T47D (cell line): Measurements from ENCODE around the gene KATNB1.

Source experiments
- DNase-seq, 2 experiments: peaks; one replicate each; pipeline versions ENCODE4 v3.0.0 to v3.0.0-alpha.2; 2011 to 2012; ENCODE audit warnings: low read depth in 1 of 2, low spot score in 1 of 2
- JUND ChIP-seq: IDR thresholded peaks from 2 replicates; pipeline ENCODE4 v1.6.1; 2012; ENCODE audit warnings: low read depth
- in situ Hi-C: cut with HindIII; loops from 2 replicates; pipeline ENCODE4 v1.10.0; 2016; ENCODE audit warnings: low sequenced_read_pairs, low pct_unique_long_range_greater_than_20kb

Gene KATNB1

GRCh38 chr16:57694725-57695679 is 40.6 kb upstream of the KATNB1 start, which contains the start of gene DRC7:
DRC7 (plus strand) TSS chr16:57694806; CDS start chr16:57697950, 3,144 bp downstream.
- in situ Hi-C loops = no loop called here
- no peak for TF ChIP-seq JUND
- DNase-seq = peak; percentile 65 to 66

- in situ Hi-C loops = no loop called here
- no peak for TF ChIP-seq JUND
- no peak for DNase-seq
Measured at GRCh38 chr16:57695680-57696069, 39.9 kb upstream of the KATNB1 start.

- TF ChIP-seq JUND = no peak
- no peak for DNase-seq
- in situ Hi-C loops = no loop called here
Measured at GRCh38 chr16:57696240-57696639, 39.3 kb upstream of the KATNB1 start.

GRCh38 chr16:57697896-57698537 is 37.6 kb upstream of the KATNB1 start:
- in situ Hi-C loops = no loop called here
- DNase-seq = no peak
- TF ChIP-seq JUND = no peak

GRCh38 chr16:57698812-57699405 is 36.7 kb upstream of the KATNB1 start:
- no peak for TF ChIP-seq JUND
- no peak for DNase-seq
- in situ Hi-C loops = no loop called here

- TF ChIP-seq JUND = no peak
- no peak for DNase-seq
- in situ Hi-C loops = no loop called here
Measured at GRCh38 chr16:57699481-57699880, 36.1 kb upstream of the KATNB1 start.

- no peak for DNase-seq
- in situ Hi-C loops = no loop called here
- no peak for TF ChIP-seq JUND
Measured at GRCh38 chr16:57699899-57700298, 35.7 kb upstream of the KATNB1 start.

- DNase-seq = no peak
- in situ Hi-C loops = no loop called here
- TF ChIP-seq JUND = no peak
Measured at GRCh38 chr16:57700781-57701551, 34.6 kb upstream of the KATNB1 start.

GRCh38 chr16:57701759-57702371 is 33.7 kb upstream of the KATNB1 start:
- in situ Hi-C loops = no loop called here
- TF ChIP-seq JUND = no peak
- DNase-seq = no peak

- in situ Hi-C loops = no loop called here
- no peak for DNase-seq
- no peak for TF ChIP-seq JUND
Measured at GRCh38 chr16:57703416-57704010, 32.1 kb upstream of the KATNB1 start.

- no peak for DNase-seq
- TF ChIP-seq JUND = no peak
- in situ Hi-C loops = no loop called here
Measured at GRCh38 chr16:57704011-57704904, 31.3 kb upstream of the KATNB1 start.
